ENCODE data around the gene ATP5F1C.
"Not testable (repeated sequence)": the region's sequence is repeated elsewhere in the genome, so short reads cannot be mapped to it uniquely, and the experiment has no call there.

- not testable (repeated sequence) for TF ChIP-seq POLR2A, POLR2AphosphoS5 (IDR thresholded peaks at IDR 0.05; ENCODE audit: low read depth, low read length)
Observed at GRCh38 chr10:7748637-7749036, 39.3 kb upstream of the ATP5F1C start.

Data from GM12891 (cell line).